Endodermal cell (in vitro differentiated cells): Measurements from ENCODE around the gene VIM. TPM values are rescaled to one million over a fixed set of nuclear protein-coding genes. Genes with fewer than 3 reads are reported as not detected.
A peak's percentile ranks its signal among the peaks of the same experiment; 100 is the strongest.

Experiments
- DNase-seq: peaks from one replicate; pipeline ENCODE4 v3.0.0-alpha.2; 2017
- H3K27ac ChIP-seq: 2 replicates; pipeline ENCODE4 v1.5.1; 2013; ENCODE audit warnings: mild to moderate bottlenecking, low read depth, low read length, moderate library complexity
- H3K27me3 ChIP-seq: 2 replicates; pipeline ENCODE4 v1.6.1; 2013; ENCODE audit warnings: mild to moderate bottlenecking, low read length, moderate library complexity; ENCODE audit not compliant: insufficient read depth, control insufficient read depth, poor library complexity, severe bottlenecking
- H3K36me3 ChIP-seq: 2 replicates; pipeline ENCODE4 v1.7.0; 2013; ENCODE audit warnings: mild to moderate bottlenecking, low read length, moderate library complexity; ENCODE audit not compliant: control insufficient read depth, insufficient read depth
- H3K4me1 ChIP-seq: one replicate; pipeline ENCODE4 v1.7.0; 2013; ENCODE audit warnings: low read length; ENCODE audit not compliant: control insufficient read depth, insufficient read depth
- H3K4me3 ChIP-seq: 2 replicates; pipeline ENCODE4 v1.5.1; 2013; ENCODE audit warnings: mild to moderate bottlenecking, low read length, moderate library complexity
- H3K9ac ChIP-seq: 2 replicates; pipeline ENCODE4 v1.6.1; 2013; ENCODE audit warnings: mild to moderate bottlenecking, low read length, moderate library complexity; ENCODE audit not compliant: poor library complexity, severe bottlenecking; ENCODE audit errors: extremely low read depth
- H3K9me3 ChIP-seq: 2 replicates; pipeline ENCODE4 v1.6.1; 2013; ENCODE audit warnings: mild to moderate bottlenecking, low read length, moderate library complexity; ENCODE audit not compliant: control insufficient read depth
- H3K27ac Mint-ChIP-seq: 2 replicates; pipeline ENCODE4 v1.8.0; 2020; ENCODE audit warnings: mixed read lengths
- H3K27me3 Mint-ChIP-seq: 2 replicates; pipeline ENCODE4 v1.8.0; 2021; ENCODE audit warnings: mild to moderate bottlenecking, mixed read lengths; ENCODE audit not compliant: insufficient read depth
- H3K36me3 Mint-ChIP-seq: 2 replicates; pipeline ENCODE4 v1.8.0; 2020; ENCODE audit warnings: low read depth, mixed read lengths
- H3K4me1 Mint-ChIP-seq: 2 replicates; pipeline ENCODE4 v1.8.0; 2020; ENCODE audit warnings: mixed read lengths
- H3K4me3 Mint-ChIP-seq: 2 replicates; pipeline ENCODE4 v1.8.0; 2020; ENCODE audit warnings: mild to moderate bottlenecking, moderate library complexity, mixed read lengths
- H3K9me3 Mint-ChIP-seq: 2 replicates; pipeline ENCODE4 v1.8.0; 2020; ENCODE audit warnings: mild to moderate bottlenecking, mixed read lengths
- WGBS, 2 experiments: methylation state at CpG; one replicate each; pipeline versions ENCODE4 v1.1.5 to v1.1.7; 2013; ENCODE audit warnings: missing lambda C conversion rate in 2 of 2, mixed read lengths in 1 of 2; ENCODE audit not compliant: insufficient coverage in 1 of 2, insufficient read length in 1 of 2; 5-methylcytosine and 5-hydroxymethylcytosine counted together
- total RNA-seq, 2 donors: library from RNA; stranded (reverse); fragmentation: NEBNext Ultra II Directional in 1 of 2; extraction: Animal tissue kit (Norgen Biotek cat#: 25700) in 1 of 2; gene quantifications; 2 replicates in 1 of 2; 3 replicates in 1 of 2; pipeline ENCODE4 v1.2.1, GENCODE V29; 2021
- TF ChIP-seq, protein P1 (sequence below): fragments of 200-600 bp; sonication (generic); conservative IDR thresholded peaks from 2 replicates; pipeline ENCODE4 v1.5.0; 2021; ENCODE audit warnings: antibody characterized with exemption, mild to moderate bottlenecking

VIM gene
- total RNA-seq, 2 donors from 2014 or later = 84.3 to 155 TPM

DNA sequence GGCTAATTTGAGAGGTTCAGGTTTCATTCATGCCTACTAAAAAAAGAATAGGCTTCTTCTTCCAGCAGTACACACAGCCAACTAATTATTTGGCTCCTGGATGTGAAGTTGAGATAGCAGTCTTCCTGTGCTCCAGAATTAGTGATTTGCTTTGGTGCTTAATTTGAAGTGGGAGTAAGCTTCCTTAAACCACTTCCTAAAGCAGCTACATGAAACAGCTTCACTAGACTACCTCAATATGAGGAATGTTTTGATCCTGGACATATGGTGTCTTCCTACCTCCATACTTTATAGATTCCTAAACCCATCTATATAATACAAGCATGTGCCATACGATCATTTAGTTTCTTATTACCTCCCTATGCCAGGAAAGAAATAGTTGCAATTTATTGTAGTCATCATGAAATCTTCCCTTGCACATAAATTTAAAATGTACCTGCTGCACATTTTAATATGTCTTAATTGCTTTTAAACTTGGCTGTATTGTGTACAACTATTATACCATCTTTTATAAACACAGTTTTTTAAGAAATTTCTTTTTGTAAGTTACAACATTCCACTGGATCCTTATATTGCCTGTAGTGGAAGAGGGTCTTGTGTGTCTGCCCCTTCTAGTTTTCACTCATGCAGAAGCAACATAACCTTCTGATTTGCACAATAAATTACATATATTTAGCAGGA, 8.6 kb downstream of the VIM start:
- Mint-ChIP-seq H3K27ac (no peak overlapping the region), H3K36me3 (peaks cover 15% of the 10 kb centered on the region), H3K9me3 (no peaks in the 10 kb centered on the region), H3K4me3 (no peak overlapping the region), H3K4me1 (no peaks in the 10 kb centered on the region), H3K27me3 (peaks cover 5% of the 10 kb centered on the region)
- WGBS, 2 experiments = 46 to 50% methylated on average over 1 of the region's 1 CpG
- Histone ChIP-seq H3K27ac (no peak overlapping the region), H3K36me3 (peaks cover 54% of the 10 kb centered on the region), H3K9me3 (no peaks in the 10 kb centered on the region), H3K4me3 (no peak overlapping the region), H3K27me3 (no peaks in the 10 kb centered on the region), H3K4me1 (no peaks in the 10 kb centered on the region), H3K9ac (no peak overlapping the region)
- TF ChIP-seq, protein P1, sequence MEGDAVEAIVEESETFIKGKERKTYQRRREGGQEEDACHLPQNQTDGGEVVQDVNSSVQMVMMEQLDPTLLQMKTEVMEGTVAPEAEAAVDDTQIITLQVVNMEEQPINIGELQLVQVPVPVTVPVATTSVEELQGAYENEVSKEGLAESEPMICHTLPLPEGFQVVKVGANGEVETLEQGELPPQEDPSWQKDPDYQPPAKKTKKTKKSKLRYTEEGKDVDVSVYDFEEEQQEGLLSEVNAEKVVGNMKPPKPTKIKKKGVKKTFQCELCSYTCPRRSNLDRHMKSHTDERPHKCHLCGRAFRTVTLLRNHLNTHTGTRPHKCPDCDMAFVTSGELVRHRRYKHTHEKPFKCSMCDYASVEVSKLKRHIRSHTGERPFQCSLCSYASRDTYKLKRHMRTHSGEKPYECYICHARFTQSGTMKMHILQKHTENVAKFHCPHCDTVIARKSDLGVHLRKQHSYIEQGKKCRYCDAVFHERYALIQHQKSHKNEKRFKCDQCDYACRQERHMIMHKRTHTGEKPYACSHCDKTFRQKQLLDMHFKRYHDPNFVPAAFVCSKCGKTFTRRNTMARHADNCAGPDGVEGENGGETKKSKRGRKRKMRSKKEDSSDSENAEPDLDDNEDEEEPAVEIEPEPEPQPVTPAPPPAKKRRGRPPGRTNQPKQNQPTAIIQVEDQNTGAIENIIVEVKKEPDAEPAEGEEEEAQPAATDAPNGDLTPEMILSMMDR = no peak
- DNase-seq = no peak

DNA sequence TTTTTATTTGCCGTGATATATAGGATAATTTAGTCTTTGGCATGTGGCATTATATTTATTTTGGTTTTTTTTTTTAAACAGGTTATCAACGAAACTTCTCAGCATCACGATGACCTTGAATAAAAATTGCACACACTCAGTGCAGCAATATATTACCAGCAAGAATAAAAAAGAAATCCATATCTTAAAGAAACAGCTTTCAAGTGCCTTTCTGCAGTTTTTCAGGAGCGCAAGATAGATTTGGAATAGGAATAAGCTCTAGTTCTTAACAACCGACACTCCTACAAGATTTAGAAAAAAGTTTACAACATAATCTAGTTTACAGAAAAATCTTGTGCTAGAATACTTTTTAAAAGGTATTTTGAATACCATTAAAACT, 9.1 kb downstream of the VIM start:
- Mint-ChIP-seq H3K4me3 (no peak overlapping the region), H3K9me3 (no peaks in the 10 kb centered on the region), H3K27ac (no peak overlapping the region), H3K36me3 (peaks cover 15% of the 10 kb centered on the region), H3K4me1 (no peaks in the 10 kb centered on the region), H3K27me3 (peaks cover 5% of the 10 kb centered on the region)
- WGBS, 2 experiments = 83 to 95% methylated on average over 1 to 5 of the region's 5 CpGs
- H3K9me3 ChIP-seq = no peaks in the 10 kb centered on the region
- no peak overlapping the region for H3K27ac ChIP-seq
- no peak overlapping the region for H3K4me3 ChIP-seq
- DNase-seq = no peak
- TF ChIP-seq, protein P1 = no peak
- H3K9ac ChIP-seq = no peak overlapping the region
- peaks cover 49% of the 10 kb centered on the region for H3K36me3 ChIP-seq
- H3K4me1 ChIP-seq = no peaks in the 10 kb centered on the region
- no peaks in the 10 kb centered on the region for H3K27me3 ChIP-seq

DNA sequence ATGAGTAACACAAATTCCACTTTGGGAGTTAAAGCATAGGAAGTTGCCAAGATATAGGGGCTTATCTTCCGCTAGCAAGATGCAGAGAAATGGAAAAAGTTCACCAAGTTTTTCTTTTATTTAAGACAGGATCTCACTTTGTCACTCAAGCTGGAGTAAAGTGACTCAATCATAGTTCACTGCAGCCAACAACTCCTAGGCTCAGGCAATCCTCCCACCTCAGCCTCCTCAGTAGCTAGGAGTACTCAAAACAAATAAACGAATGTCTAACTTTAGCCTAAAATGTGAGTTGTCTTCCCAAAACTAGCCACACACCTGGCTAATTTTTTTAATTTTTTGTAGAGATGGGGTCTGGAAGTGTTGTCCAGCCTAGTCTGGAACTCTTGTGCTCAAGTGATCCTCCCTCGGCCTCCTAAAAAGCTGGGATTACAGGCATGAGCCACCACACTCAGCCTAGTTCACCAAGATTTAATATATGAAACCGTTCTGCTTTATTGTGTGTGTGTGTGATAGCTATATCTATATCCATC, 9.9 kb downstream of the VIM start:
- H3K4me1 ChIP-seq = no peaks in the 10 kb centered on the region
- H3K27me3 Mint-ChIP-seq = peaks cover 8% of the 10 kb centered on the region
- H3K36me3 Mint-ChIP-seq = peaks cover 15% of the 10 kb centered on the region
- peak overlapping the region; percentile 56 for H3K27ac ChIP-seq
- TF ChIP-seq, protein P1 = no peak
- no peaks in the 10 kb centered on the region for H3K4me1 Mint-ChIP-seq
- H3K4me3 ChIP-seq = no peak overlapping the region
- H3K9ac ChIP-seq = no peak overlapping the region
- no peaks in the 10 kb centered on the region for H3K27me3 ChIP-seq
- H3K9me3 Mint-ChIP-seq = no peaks in the 10 kb centered on the region
- no peak for DNase-seq
- peaks cover 43% of the 10 kb centered on the region for H3K36me3 ChIP-seq
- no peak overlapping the region for H3K27ac Mint-ChIP-seq
- WGBS, 2 experiments = 91 to 100% methylated on average over 1 to 3 of the region's 4 CpGs
- no peak overlapping the region for H3K4me3 Mint-ChIP-seq
- no peaks in the 10 kb centered on the region for H3K9me3 ChIP-seq
